ENCODE results near the gene SLC10A7.
A peak's percentile ranks its signal among the peaks of the same experiment; 100 is the strongest.

SLC10A7 gene

DNA sequence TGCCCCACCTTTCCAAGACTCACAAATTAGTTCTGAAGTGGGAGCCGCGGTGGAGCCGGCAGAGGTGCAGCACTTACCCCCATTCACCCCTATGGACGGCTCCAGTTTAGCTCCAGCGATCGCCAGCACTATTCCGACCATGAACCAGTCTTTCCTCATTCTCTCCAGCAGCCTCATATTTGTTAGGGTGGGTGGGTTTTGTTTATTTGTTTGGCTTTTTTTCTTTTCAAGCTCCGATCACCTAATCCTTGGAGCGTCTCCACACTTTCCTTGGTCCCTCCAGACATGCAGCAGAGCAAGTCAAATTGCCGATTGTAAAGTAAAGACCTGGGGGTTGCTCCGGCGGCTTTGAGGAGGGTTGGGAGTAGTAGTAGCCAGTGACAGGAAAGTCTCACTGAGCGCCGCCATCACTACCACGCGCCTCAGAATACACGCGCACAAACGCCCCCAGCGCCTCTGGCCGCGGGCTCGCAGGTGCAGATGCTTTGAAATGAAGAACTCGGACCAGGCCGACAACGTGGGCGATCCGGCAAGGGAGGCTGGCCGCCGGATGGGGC lies at the start of gene SLC10A7:
Gene SLC10A7, minus strand, starts transcription at position 400 of the 557 bp plus-strand sequence. Its CDS starts 223 bp downstream, at position 177.
- Mint-ChIP-seq H3K4me3 (no peak within 1 kb of the TSS), H3K27ac (no peak within 1 kb of the TSS), H3K36me3 (peaks cover under 1% of the 10 kb centered on the region), H3K9me3 (no peaks in the 10 kb centered on the region), H3K27me3 (peaks cover 1% of the 10 kb centered on the region), H3K4me1 (peaks cover 19% of the 10 kb centered on the region)
- peak; percentile 84 for ATAC-seq (ENCODE audit: low read depth)
- DNase-seq (ENCODE audit: low spot score in 2 of 2), result peak; percentile 38 to 68

DNA sequence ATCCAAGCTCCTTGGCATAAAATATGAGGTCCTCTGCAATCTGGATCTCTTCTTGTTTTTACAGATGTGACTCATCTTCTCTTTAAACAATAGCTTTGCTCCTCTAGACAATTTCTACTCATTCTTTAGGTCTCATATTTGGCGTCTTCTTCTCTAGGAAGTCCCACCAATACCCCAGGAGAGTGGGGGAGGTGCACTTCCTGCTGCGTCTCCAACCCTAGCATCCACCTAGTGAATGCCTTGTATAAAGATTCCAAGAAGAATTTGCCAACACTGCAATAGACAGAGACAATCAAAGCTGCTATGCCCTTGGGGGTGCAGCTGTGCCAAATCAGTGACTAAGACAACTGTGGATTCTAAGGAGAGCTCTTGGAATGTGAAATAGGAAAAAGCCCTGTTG lies 45.7 kb upstream of the SLC10A7 start:
- H3K4me3 Mint-ChIP-seq, result no peak overlapping the region
- no peak for ATAC-seq (ENCODE audit: low read depth)
- H3K27ac Mint-ChIP-seq, result no peak overlapping the region
- DNase-seq (ENCODE audit: low spot score in 2 of 2), result no peak
- no peaks in the 10 kb centered on the region for H3K4me1 Mint-ChIP-seq
- peaks cover 2% of the 10 kb centered on the region for H3K9me3 Mint-ChIP-seq
- H3K36me3 Mint-ChIP-seq, result no peaks in the 10 kb centered on the region
- peaks cover 2% of the 10 kb centered on the region for H3K27me3 Mint-ChIP-seq

DNA sequence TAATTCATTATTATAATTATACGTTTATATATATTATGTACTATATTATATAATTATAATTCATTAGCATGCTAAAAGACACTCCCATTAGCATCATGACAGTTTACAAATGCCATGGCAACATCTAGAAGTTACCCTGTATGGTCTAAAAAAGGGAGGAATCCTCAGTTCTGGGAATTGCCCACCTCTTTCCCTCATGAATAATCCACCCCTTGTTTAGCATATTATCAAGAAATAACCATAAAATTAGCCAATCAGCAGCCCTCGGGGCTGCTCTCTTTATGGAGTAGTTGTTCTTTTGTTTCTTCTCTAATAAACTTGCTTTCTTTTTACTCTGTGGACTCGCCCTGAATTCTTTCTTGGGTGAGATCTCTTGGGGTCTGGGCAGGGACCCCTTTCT lies 42.8 kb upstream of the SLC10A7 start:
- H3K36me3 Mint-ChIP-seq, result no peaks in the 10 kb centered on the region
- no peak overlapping the region for H3K27ac Mint-ChIP-seq
- peaks cover 2% of the 10 kb centered on the region for H3K9me3 Mint-ChIP-seq
- H3K27me3 Mint-ChIP-seq, result peaks cover 6% of the 10 kb centered on the region
- DNase-seq (ENCODE audit: low spot score in 2 of 2) (no peak), ATAC-seq (ENCODE audit: low read depth) (no peak)
- no peaks in the 10 kb centered on the region for H3K4me1 Mint-ChIP-seq
- H3K4me3 Mint-ChIP-seq, result no peak overlapping the region

DNA sequence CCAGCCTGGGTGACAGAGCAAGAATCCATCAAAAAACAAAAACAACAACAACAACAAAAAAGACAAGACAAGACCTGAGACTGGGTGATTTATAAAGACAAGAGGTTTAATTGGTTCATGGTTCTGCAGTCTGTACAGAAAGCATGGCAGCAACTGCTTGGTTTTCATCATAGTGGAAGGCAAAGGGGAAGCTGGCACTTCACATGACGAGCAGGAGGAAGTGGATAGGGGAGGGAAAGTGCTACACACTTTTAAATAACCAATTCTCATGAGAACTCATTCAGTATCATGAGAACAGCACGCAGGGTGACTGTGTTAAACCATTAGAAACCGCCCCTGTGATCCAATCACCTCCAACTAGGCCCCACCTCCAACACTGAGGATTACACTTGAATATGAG lies 28.4 kb upstream of the SLC10A7 start:
- H3K4me1 Mint-ChIP-seq, result no peaks in the 10 kb centered on the region
- no peak for ATAC-seq (ENCODE audit: low read depth)

GRCh38 chr4:146548443-146548842 lies 26.7 kb upstream of the SLC10A7 start:
- no peaks in the 10 kb centered on the region for H3K4me1 Mint-ChIP-seq
- H3K9me3 Mint-ChIP-seq, result peaks cover 8% of the 10 kb centered on the region
- H3K27me3 Mint-ChIP-seq, result peaks cover 10% of the 10 kb centered on the region
- ATAC-seq (ENCODE audit: low read depth), result no peak
- H3K36me3 Mint-ChIP-seq, result peaks cover 3% of the 10 kb centered on the region
- H3K4me3 Mint-ChIP-seq, result no peak overlapping the region
- H3K27ac Mint-ChIP-seq, result no peak overlapping the region
- no peak for DNase-seq (ENCODE audit: low spot score in 2 of 2)

More for the DNA sequence above, 28.4 kb upstream of the SLC10A7 start:
- DNase-seq (ENCODE audit: low spot score in 2 of 2), result no peak
- H3K27ac Mint-ChIP-seq, result no peak overlapping the region
- peaks cover 1% of the 10 kb centered on the region for H3K36me3 Mint-ChIP-seq
- H3K9me3 Mint-ChIP-seq, result no peaks in the 10 kb centered on the region
- H3K27me3 Mint-ChIP-seq, result peaks cover 6% of the 10 kb centered on the region
- no peak overlapping the region for H3K4me3 Mint-ChIP-seq

GRCh38 chr4:146545102-146545501 lies 23.4 kb upstream of the SLC10A7 start:
- ATAC-seq (ENCODE audit: low read depth) (no peak), DNase-seq (ENCODE audit: low spot score in 2 of 2) (no peak)
- no peak overlapping the region for H3K4me3 Mint-ChIP-seq
- H3K27me3 Mint-ChIP-seq, result peaks cover 16% of the 10 kb centered on the region
- no peaks in the 10 kb centered on the region for H3K4me1 Mint-ChIP-seq
- peaks cover 16% of the 10 kb centered on the region for H3K9me3 Mint-ChIP-seq
- H3K36me3 Mint-ChIP-seq, result peaks cover 6% of the 10 kb centered on the region
- no peak overlapping the region for H3K27ac Mint-ChIP-seq

DNA sequence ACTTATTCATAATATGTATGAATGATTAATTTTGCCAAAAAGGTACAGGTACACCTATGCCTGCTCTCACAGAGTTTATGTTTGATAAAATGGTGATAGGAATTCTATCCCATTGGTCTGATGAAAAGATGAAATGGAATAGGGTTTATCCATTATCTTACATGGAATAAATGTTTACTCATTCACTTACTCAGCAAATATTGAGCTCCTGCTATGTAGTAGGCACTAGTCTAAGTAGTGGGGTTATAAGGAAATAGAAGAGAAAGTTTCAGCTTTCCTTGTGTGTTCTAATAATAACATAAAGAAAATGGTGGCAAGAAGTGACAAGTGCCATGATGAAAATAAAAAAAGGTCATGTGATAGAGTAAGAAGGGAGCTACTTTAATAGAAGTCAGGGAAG lies 12.4 kb upstream of the SLC10A7 start:
- DNase-seq (ENCODE audit: low spot score in 2 of 2) (no peak), ATAC-seq (ENCODE audit: low read depth) (no peak)
- no peak overlapping the region for H3K27ac Mint-ChIP-seq
- H3K4me1 Mint-ChIP-seq, result no peaks in the 10 kb centered on the region
- no peak overlapping the region for H3K4me3 Mint-ChIP-seq
- H3K36me3 Mint-ChIP-seq, result no peaks in the 10 kb centered on the region
- H3K9me3 Mint-ChIP-seq, result peaks cover 3% of the 10 kb centered on the region
- H3K27me3 Mint-ChIP-seq, result peaks cover 2% of the 10 kb centered on the region

DNA sequence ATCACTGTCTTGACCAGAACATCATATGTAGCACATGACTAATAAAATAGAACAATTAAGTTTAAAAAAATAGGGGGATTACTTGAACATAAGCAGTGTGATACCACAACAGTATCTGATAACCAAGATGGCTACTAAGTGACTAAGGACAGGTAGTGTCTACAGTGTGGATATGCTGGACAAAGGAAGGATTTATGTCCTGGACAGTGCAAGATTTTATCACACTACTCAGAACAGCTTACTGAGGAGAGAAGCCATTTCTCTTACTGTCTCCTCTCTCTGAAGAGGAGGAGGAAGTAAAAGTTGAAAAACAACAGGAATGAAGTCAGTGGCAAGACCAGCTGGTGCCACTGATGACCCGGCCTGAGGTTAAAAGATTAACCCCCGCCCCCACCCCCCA lies 4.0 kb upstream of the SLC10A7 start:
- Mint-ChIP-seq H3K27ac (no peak overlapping the region), H3K36me3 (peaks cover 2% of the 10 kb centered on the region), H3K9me3 (no peaks in the 10 kb centered on the region), H3K27me3 (peaks cover 3% of the 10 kb centered on the region), H3K4me3 (no peak overlapping the region), H3K4me1 (peaks cover 9% of the 10 kb centered on the region)
- ATAC-seq (ENCODE audit: low read depth) (no peak), DNase-seq (ENCODE audit: low spot score in 2 of 2) (no peak)

- Mint-ChIP-seq H3K27me3 (peaks cover 3% of the 10 kb centered on the region), H3K36me3 (peaks cover 2% of the 10 kb centered on the region), H3K4me1 (peaks cover 9% of the 10 kb centered on the region), H3K9me3 (no peaks in the 10 kb centered on the region), H3K4me3 (no peak overlapping the region), H3K27ac (no peak overlapping the region)
- ATAC-seq (ENCODE audit: low read depth) (no peak), DNase-seq (ENCODE audit: low spot score in 2 of 2) (no peak)
These were observed 2.9 kb upstream of the SLC10A7 start for GRCh38 chr4:146524663-146525062.

- Mint-ChIP-seq H3K27me3 (peaks cover 3% of the 10 kb centered on the region), H3K9me3 (no peaks in the 10 kb centered on the region), H3K36me3 (peaks cover 2% of the 10 kb centered on the region), H3K27ac (no peak overlapping the region), H3K4me1 (peaks cover 15% of the 10 kb centered on the region), H3K4me3 (no peak overlapping the region)
- ATAC-seq (ENCODE audit: low read depth), result peak; percentile 10
- no peak for DNase-seq (ENCODE audit: low spot score in 2 of 2)
These were observed 1.1 kb upstream of the SLC10A7 start for GRCh38 chr4:146522869-146523205.

- peaks cover 3% of the 10 kb centered on the region for H3K27me3 Mint-ChIP-seq
- H3K36me3 Mint-ChIP-seq, result peaks cover 2% of the 10 kb centered on the region
- peaks cover 19% of the 10 kb centered on the region for H3K4me1 Mint-ChIP-seq
- H3K27ac Mint-ChIP-seq, result no peak overlapping the region
- H3K9me3 Mint-ChIP-seq, result no peaks in the 10 kb centered on the region
- no peak overlapping the region for H3K4me3 Mint-ChIP-seq
- peak; percentile 87 for ATAC-seq (ENCODE audit: low read depth)
- peak; percentile 52 to 75 for DNase-seq (ENCODE audit: low spot score in 2 of 2)
These were observed 543 bp upstream of the SLC10A7 start for GRCh38 chr4:146522098-146522868.

DNA sequence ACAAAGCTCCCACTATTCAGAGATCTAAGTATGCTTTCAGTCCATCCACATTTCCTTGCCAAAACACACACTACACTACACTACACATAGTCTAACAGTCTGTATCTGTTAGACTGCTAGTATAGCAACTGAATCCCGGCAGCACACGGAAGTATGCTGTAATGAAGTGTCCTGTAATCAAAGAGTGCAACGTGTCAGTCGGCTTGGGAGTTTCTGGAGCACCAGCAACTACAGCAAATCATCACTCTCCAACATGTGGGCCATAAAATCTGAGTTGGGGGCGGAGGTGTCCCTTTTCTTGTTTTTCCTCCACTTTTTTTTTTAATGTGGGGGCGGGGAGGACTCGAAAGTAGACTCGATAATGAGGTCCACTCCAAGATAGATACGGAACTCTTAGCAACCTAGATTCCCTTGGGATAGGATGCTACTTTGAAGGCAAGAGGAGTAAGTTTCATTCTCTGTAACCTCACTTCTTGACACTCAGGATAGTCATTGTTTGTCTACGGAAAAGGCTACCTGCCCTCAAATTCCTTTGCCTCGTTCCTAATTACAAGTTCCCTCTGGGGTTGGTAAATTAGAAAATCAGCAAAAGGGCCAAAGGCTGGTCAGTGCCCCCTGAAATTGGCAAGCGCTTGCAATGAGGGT lies 722 bp downstream of the SLC10A7 start:
- Mint-ChIP-seq H3K27me3 (no peaks in the 10 kb centered on the region), H3K9me3 (no peaks in the 10 kb centered on the region), H3K4me1 (peaks cover 19% of the 10 kb centered on the region), H3K27ac (no peak overlapping the region), H3K4me3 (no peak overlapping the region), H3K36me3 (no peaks in the 10 kb centered on the region)
- ATAC-seq (ENCODE audit: low read depth), result no peak
- DNase-seq (ENCODE audit: low spot score in 2 of 2), result peak in 1 of 2 donors; percentile 7

DNA sequence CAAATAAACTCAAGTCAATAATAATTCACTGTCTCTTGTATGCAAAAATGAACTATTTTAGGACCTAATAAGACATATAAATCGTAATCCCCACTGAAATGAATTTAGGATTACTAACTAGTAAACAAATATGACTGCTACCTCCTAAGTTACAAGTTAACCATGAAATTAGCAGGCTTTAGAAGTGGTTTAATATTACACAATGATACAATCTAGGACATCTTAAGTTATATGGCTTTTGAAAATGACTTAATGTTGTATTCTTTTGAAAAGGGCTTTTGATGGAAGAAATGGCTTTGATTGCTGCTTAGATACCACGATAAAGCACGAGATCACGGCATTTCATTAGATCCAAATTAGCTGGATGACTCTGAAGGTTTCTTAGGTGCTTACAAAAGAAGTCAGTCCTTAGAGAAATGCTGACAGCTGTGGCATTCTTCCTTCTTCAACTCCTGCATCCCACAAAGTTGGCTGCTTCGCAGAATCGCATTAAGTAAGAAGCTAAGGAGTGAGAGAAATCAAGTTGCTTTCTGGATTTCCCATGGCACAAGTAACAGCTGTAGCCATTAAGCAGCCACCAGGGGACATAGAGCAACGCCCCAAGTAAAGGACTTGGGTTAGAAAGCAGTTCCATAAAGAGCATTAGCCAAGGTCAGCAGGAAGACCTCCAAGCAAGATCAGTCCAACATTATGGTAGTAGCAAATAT lies 6.9 kb downstream of the SLC10A7 start:
- peaks cover 10% of the 10 kb centered on the region for H3K4me1 Mint-ChIP-seq
- H3K4me3 Mint-ChIP-seq, result no peak overlapping the region
- H3K36me3 Mint-ChIP-seq, result peaks cover 7% of the 10 kb centered on the region
- H3K27ac Mint-ChIP-seq, result no peak overlapping the region
- no peak for DNase-seq (ENCODE audit: low spot score in 2 of 2)
- H3K9me3 Mint-ChIP-seq, result no peaks in the 10 kb centered on the region
- no peaks in the 10 kb centered on the region for H3K27me3 Mint-ChIP-seq
- no peak for ATAC-seq (ENCODE audit: low read depth)

DNA sequence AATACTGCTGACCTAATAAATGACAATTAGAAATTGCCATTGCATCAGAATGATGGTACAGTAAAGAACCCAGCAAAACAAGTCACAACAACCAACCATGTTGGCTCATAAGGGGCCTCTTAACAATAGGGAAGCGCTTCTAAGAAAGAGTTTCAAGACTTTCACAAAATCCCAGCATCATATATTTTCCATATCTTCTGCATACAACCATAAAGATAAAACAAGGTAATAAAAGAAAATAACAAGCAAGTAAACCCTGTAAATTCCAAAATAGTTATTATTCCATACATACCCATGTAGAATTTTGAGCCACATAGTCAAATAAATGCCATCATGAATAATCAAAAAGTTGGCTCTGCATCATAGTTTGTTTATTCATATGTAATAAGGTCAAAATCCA lies 8.2 kb downstream of the SLC10A7 start:
- Mint-ChIP-seq H3K27me3 (no peaks in the 10 kb centered on the region), H3K36me3 (peaks cover 14% of the 10 kb centered on the region), H3K4me3 (no peak overlapping the region), H3K27ac (no peak overlapping the region), H3K4me1 (peaks cover 4% of the 10 kb centered on the region), H3K9me3 (no peaks in the 10 kb centered on the region)
- DNase-seq (ENCODE audit: low spot score in 2 of 2), result no peak
- no peak for ATAC-seq (ENCODE audit: low read depth)
